Fibroblast of peridontal ligament (primary cell): ENCODE results near the gene DNASE1L2.
A peak's percentile ranks its signal among the peaks of the same experiment; 100 is the strongest.
"Not testable (repeated sequence)": the region's sequence is repeated elsewhere in the genome, so short reads cannot be mapped to it uniquely, and the experiment has no call there.

Experiments
- DNase-seq: peaks from one replicate; pipeline ENCODE4 v3.0.0-alpha.2; 2010; ENCODE audit errors: extremely low read depth

DNASE1L2 gene

GRCh38 chr16:2238838-2239675 lies 2.8 kb downstream of the DNASE1L2 start:
- DNase-seq, result peak; percentile 9

GRCh38 chr16:2240331-2240730 lies 4.1 kb downstream of the DNASE1L2 start:
- DNase-seq, result not testable (repeated sequence)

GRCh38 chr16:2242598-2242997 lies 6.4 kb downstream of the DNASE1L2 start:
- no peak for DNase-seq

- no peak for DNase-seq
Measured at GRCh38 chr16:2243031-2243528, 6.8 kb downstream of the DNASE1L2 start.

GRCh38 chr16:2243781-2244180 lies 7.5 kb downstream of the DNASE1L2 start:
- no peak for DNase-seq

GRCh38 chr16:2244301-2244700 lies 8.1 kb downstream of the DNASE1L2 start:
- DNase-seq, result no peak

GRCh38 chr16:2244926-2245795 lies 8.9 kb downstream of the DNASE1L2 start:
- no peak for DNase-seq

- DNase-seq, result no peak
Measured at GRCh38 chr16:2246301-2246885, 10.1 kb downstream of the DNASE1L2 start.

- peak; percentile 12 for DNase-seq
Measured at GRCh38 chr16:2250652-2251295, 14.5 kb downstream of the DNASE1L2 start.

- peak; percentile 92 for DNase-seq
Measured at GRCh38 chr16:2251296-2252111, 15.3 kb downstream of the DNASE1L2 start, which contains the start of gene ECI1. Gene ECI1, minus strand, starts transcription at chr16:2251587. Its CDS starts 21 bp downstream, at chr16:2251566.

GRCh38 chr16:2252806-2253148 lies 16.5 kb downstream of the DNASE1L2 start:
- no peak for DNase-seq

GRCh38 chr16:2253293-2253692 lies 17.0 kb downstream of the DNASE1L2 start:
- DNase-seq, result no peak

- DNase-seq, result no peak
Measured at GRCh38 chr16:2256531-2257140, 20.4 kb downstream of the DNASE1L2 start.

- no peak for DNase-seq
Measured at GRCh38 chr16:2257726-2258125, 21.5 kb downstream of the DNASE1L2 start.

GRCh38 chr16:2258530-2258929 lies 22.3 kb downstream of the DNASE1L2 start:
- DNase-seq, result not testable (repeated sequence)

GRCh38 chr16:2260250-2260649 lies 24.0 kb downstream of the DNASE1L2 start:
- no peak for DNase-seq

- not testable (repeated sequence) for DNase-seq
Measured at GRCh38 chr16:2263026-2263425, 26.8 kb downstream of the DNASE1L2 start.

GRCh38 chr16:2266887-2267286 lies 30.6 kb downstream of the DNASE1L2 start:
- DNase-seq, result peak; percentile 27

- not testable (repeated sequence) for DNase-seq
Measured at GRCh38 chr16:2267505-2267912, 31.3 kb downstream of the DNASE1L2 start.
